GM18507 (cell line): ENCODE measurements around the gene CCDC154.
"Not testable (repeated sequence)": the region's sequence is repeated elsewhere in the genome, so short reads cannot be mapped to it uniquely, and the experiment has no call there.

Experiments
- DNase-seq: peaks from one replicate; pipeline ENCODE4 v3.0.0; 2011; ENCODE audit warnings: low read depth; ENCODE audit not compliant: insufficient read length; ENCODE audit errors: extremely low spot score
- FAIRE-seq: peaks from 2 replicates; lab custom pipeline; 2011; peaks lifted over from hg19 to GRCh38; lab: Jason Lieb, UNC

CCDC154 gene

DNA sequence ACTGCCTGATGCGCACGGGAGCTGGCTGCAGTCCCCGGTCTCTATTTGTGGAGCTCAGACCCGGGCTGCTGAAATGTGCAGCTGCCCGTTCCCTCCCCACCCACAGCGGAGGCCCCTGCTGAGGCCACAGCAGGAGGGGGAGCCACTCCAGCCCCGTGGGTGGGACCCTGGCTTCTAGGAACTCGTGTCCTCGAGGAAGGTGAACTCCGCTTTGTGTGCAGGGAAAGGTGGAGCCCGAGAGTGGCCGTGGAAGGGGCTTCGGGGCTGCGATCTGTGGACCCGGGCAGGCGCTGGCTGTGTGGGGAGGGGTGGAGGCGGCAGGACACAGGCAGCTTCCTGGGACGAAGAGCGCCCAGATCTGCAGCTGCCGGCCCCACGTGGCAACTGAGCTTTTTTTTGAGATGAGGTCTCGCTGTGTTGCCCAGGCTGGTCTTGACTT is 2.9 kb downstream of the CCDC154 start:
- no peak for DNase-seq
- FAIRE-seq = no peak

DNA sequence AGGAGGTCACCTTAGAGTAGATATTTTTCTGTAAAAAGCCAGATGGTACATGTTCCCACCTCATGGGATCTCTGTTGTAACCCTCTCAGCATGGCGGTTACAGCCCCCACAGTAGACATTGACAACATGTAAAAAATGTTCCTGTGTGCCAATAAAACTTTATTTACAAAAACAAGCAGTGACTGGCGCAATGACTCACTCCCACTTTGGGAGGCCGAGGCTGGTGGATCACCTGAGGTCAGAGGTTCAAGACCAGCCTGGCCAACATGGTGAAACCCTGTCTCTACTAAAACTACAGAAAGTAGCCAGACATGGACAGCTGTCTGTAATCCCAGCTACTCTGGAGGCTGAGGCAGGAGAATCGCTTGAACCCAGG is 4.7 kb downstream of the CCDC154 start:
- not testable (repeated sequence) for DNase-seq, FAIRE-seq

- DNase-seq (no peak), FAIRE-seq (no peak)
These were observed 5.2 kb downstream of the CCDC154 start for GRCh38 chr16:1439058-1439698.

- DNase-seq (no peak), FAIRE-seq (no peak)
These were observed 5.9 kb downstream of the CCDC154 start for GRCh38 chr16:1438229-1439057.

GRCh38 chr16:1437606-1438005 is 6.8 kb downstream of the CCDC154 start:
- FAIRE-seq (no peak), DNase-seq (no peak)

DNA sequence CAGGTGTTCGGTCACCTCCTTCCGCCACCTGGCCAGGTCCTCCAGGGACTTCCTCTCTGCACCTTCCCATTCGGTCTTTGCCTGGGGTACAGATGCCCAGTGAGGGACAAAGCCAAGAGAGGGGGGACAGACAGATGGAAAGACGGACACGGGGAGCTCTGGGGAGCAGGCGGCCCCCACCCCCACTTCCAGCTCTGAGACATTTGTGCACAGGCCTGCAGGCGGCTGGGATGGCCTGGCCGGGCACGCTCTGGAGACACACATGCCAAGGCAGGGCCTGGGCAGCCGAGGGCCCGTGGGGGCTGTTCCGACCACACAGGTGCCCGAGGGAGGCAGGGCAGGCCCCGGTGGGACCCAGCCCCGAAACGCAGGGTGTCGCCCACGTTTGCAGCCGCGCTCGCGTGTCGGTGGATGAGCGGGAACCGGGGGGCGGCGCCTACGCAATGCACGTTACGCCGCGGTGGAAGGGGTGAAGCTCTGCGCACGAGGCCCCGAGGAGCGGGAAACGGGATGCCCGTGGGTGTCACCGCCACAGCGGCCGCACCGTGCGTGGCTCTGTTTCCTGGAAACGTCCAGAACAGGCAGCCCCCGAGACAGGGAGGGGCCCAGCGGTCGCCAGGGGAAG is 7.5 kb downstream of the CCDC154 start:
- FAIRE-seq (no peak), DNase-seq (no peak)

DNA sequence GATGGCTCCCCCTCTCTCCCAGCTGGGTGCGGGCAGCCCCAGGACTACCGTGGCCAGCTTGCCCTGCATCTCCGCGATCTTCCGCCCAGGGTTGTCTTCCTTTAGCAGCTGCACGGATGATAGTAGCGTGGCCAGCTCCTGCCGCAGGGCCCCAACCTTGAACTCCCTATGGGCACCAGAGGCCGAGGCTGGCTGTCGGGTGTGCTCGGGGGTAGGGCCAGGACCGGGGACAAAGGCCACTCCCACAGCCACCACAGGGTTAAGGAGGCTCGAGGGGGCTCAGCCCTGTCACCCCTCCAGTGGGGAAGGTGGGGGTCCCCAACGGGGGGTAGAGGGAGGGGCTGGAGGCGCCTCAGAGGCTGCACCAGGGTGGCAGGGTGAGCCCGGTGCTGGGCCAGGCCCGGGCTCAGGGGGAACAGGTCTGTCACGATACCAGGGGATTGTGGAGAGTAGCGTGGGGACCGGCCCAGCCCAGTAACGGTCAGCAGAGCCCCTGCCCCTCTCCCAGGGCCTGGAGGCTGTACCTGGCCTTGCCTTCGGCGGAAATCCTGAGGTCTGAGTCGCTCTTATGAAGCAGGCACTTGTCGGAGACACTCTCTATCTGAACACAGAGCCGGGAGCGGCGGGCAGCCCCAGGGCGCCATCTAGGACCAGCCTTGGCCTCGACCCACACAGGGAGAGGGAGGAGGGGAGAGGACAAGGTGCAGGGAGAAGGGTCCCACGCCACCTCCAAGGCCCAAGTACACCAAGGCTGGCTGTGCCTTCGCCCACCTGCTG is 8.2 kb downstream of the CCDC154 start:
- DNase-seq (no peak), FAIRE-seq (no peak)

- DNase-seq = no peak
- FAIRE-seq = no peak
These were observed 9.4 kb downstream of the CCDC154 start for GRCh38 chr16:1434644-1435592.

GRCh38 chr16:1433756-1434155 is 10.6 kb downstream of the CCDC154 start:
- FAIRE-seq (no peak), DNase-seq (no peak)

- no peak for DNase-seq
- FAIRE-seq = no peak
These were observed 11.1 kb downstream of the CCDC154 start for GRCh38 chr16:1433263-1433560.

- FAIRE-seq = no peak
These were observed 11.7 kb downstream of the CCDC154 start for GRCh38 chr16:1432388-1433262.

GRCh38 chr16:1431497-1432270 is 12.7 kb downstream of the CCDC154 start:
- FAIRE-seq = no peak

More at GRCh38 chr16:1432388-1433262, 11.7 kb downstream of the CCDC154 start:
- no peak for DNase-seq

DNA sequence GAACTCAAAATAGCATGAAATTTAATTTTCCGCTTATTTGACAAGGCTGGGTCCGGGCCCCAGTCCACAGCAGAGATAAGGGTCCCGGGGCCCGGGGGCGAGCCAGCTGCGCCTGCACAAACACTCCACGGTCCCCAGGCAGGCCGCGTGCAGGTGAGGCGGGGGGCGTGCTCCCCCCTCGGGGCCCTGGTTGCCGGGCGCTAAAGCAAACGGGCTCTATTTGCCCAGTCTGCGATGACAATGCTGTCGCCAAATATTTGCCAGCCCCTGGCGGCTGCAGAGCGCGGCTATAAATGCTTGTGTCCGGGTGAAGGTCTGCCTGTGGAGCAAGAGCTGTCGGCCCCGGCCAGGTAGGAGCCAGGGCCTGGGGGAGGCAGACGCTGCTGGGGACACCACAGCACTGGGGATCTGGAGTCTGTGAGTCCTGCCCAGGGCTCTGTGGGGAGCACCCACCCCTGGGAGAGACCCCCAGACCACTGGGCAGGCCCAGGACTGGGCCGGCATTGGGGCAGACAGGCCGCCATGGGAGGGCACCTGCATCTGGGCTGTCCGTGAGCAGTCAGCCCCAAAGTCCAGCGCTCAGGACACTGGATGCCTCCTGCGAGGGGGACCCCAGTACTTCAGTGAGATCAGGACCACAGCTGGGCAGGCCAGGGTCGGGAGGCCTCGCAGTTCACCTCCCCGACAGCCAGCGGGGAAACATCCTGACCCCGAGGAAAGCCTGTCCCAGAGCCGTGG is 13.4 kb downstream of the CCDC154 start, which contains the start of gene PERCC1:
Gene PERCC1, plus strand, starts transcription at position 320 of the 738 bp plus-strand sequence. CDS start 1,516 bp downstream, outside the sequence.
- FAIRE-seq (no peak), DNase-seq (no peak)

More at GRCh38 chr16:1431497-1432270, 12.7 kb downstream of the CCDC154 start:
- no peak for DNase-seq

GRCh38 chr16:1430214-1430758 is 14.1 kb downstream of the CCDC154 start:
- no peak for DNase-seq
- no peak for FAIRE-seq

DNA sequence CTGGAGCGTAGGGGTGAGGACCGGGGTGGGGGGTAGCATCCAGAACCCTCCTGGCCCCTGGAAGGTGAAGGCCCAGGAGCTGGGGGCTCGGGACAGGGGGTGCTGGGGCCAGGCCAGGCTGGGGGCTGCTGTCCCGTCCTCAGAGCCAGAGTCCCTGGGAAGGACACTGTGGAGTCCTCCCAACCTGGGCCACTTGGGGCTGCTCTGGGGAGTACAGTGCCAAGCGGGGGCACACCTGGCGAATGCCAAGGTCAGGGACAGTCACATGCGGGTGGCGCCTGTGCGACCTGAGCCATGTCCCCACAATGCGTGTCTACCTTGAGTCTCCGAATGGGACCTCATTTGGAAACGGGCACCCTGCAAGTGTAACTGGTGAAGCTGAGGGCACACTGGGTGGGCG is 14.7 kb downstream of the CCDC154 start:
- DNase-seq (no peak), FAIRE-seq (no peak)

DNA sequence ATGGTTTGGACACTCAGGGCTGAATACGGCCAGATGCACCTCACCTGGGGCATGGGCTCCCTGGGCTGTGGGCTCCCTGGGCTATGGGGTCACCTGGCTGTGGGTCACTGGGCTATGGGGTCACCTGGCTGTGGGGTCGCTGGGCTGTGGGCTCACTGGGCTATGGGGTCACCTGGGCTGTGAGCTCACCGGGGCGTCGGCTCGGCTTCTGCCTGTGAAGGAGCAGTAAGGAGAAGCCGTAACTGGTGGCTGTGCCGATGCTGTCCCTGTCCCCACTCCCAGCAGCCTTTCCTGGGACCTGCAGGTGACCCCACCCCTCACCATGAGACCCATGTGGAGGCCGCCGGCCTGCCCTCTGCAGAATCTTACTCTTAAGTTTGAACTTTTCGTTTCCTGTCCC is 15.3 kb downstream of the CCDC154 start:
- no peak for FAIRE-seq

More for the DNA sequence above, 15.3 kb downstream of the CCDC154 start:
- DNase-seq = no peak
